Jurkat, Clone E6-1 (cell line): Measurements from ENCODE around the gene LPP.

Experiments used
- DNase-seq: peaks from one replicate; pipeline ENCODE4 v3.0.0-alpha.2; 2011; ENCODE audit warnings: low read depth, low spot score
- H3K4me3 ChIP-seq: 2 replicates; pipeline ENCODE4 v1.5.1; 2011; ENCODE audit warnings: mild to moderate bottlenecking, low read length, control low read depth, moderate library complexity

The LPP gene

DNA sequence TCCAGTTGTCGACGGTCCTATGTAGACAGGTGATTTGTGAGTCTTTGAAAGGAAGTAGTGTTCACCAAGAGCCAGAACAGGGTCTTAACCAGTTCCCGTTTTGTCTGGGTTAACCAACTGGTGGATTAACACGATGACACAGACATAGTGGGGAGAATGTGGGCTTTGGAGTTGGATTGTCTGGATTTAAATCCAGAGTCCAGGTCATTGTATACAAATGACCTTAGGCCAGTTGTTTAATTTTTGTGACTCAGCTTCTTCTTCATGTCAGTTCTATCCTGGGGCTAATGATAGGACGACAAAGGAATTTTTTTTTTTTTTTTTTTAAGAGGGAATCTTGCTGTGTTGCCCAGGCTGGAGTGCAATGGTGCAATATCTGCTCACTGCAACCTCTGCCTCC, 126.7 kb downstream of the LPP start:
- DNase-seq, result no peak
- no peak overlapping the region for H3K4me3 ChIP-seq

DNA sequence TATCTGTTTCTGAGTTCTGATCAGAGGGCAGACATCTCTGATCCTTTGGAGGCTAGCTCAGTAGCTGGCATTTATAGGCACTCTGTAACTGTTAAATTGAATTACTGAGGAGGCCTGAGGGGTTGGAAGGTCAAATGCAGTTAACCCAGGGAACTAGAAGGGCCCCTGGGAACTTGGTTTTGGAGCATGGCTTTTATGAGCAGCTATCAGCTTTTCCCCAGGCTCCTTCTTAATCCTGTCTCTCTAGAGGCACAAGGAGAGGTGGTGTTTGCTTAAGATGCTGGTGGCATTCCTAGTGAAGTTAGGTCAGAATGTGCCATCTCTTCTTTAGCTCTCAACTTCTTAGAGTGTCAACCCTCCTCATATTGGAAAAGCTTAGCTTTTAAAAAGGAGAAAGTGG, 128.9 kb downstream of the LPP start:
- H3K4me3 ChIP-seq, result no peak overlapping the region
- no peak for DNase-seq

DNA sequence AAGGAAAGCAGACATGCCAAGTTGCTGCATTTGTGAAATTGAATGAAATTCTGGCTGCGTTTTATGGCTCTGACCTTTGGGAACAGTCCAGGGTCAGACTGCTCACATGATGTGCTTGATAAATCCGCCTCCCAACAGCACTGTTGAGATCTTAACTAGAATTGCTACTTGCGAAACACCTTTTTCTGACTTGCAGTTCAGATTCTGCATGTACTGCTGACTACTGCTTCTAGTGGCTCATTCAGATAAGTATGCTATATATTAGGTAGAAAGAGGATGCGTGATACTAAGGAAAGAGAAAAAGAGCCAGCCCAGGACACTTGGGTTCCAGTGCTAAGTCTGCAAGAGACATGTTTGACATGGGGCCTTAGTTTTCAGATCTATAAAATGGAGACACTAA, 129.4 kb downstream of the LPP start:
- no peak overlapping the region for H3K4me3 ChIP-seq
- no peak for DNase-seq

DNA sequence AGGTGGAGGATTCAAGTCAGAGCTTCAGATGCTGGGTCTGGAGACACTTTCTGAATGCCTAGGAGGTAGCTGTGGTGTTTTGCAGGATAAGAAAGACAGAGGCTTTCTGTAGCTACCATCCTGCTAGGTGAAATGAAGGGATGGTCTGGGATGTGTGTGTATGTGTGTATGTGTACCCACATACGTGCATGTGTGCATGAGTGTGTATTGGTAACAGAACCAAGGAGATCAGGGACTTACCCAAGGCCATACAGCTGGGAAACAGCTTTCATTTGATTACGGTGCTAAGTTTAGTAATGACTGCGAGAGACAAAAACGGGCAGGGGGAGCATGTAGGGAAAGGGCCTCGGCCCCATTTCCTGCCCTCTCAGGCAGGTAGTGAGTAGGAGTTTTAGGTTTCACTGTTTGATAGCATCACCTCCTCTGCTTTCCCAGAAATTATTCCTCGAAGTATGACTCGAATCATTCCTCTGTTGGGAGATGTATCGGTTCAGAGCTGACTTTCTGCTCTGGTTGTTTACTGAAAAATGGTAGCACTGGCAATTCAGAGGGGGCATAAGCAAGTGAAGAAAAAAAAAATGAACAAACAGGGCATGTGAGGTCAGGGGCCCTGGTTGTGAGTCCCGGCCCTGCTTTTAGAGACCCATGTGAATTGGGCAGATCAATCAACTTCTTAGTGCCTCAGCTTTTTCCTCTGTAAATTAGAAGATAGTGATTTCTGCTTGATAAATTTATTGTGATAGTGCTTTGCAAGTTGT, 130.7 kb downstream of the LPP start:
- no peak for DNase-seq
- no peak overlapping the region for H3K4me3 ChIP-seq

DNA sequence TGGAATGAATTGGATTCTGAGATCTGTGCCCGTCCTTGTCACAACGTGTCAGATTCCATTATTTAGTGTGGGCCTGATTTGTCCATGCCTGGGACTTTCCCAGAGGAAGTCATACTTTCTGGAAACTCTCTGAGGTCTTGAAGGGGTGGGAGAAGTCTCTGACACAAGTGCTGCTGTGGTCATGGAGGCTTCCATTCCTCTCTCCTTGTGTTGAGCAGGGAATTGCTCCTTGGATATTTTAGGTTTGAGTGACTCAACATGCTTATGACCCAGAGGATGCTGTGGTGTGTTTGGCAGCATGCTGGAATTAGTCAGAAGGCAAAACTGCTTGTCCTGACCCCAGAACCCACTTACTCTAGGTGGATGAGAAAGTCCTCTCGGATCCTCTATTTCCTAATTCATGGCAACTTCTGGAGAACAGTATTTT, 132.1 kb downstream of the LPP start:
- H3K4me3 ChIP-seq, result no peak overlapping the region
- DNase-seq, result no peak

DNA sequence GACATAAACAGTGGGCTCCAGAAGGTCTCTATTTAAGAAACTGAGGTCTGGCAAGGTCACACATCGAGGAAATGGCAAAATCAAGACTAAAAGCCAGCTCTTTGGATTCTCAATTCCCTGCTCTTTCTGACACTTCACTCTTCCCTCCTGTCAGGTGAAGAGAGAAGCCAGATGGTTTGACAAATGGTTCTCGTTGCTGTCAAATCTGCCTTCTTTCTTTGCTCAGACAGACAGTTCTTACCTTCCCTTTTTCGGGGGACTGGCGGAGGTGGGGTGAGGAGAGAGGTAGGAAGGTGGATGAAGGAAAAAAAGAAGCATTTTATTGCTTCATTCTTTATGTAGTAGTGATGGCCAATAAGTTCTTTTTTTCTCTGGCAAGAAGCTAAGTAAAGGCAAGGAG, 133.4 kb downstream of the LPP start:
- no peak overlapping the region for H3K4me3 ChIP-seq
- DNase-seq, result no peak

DNA sequence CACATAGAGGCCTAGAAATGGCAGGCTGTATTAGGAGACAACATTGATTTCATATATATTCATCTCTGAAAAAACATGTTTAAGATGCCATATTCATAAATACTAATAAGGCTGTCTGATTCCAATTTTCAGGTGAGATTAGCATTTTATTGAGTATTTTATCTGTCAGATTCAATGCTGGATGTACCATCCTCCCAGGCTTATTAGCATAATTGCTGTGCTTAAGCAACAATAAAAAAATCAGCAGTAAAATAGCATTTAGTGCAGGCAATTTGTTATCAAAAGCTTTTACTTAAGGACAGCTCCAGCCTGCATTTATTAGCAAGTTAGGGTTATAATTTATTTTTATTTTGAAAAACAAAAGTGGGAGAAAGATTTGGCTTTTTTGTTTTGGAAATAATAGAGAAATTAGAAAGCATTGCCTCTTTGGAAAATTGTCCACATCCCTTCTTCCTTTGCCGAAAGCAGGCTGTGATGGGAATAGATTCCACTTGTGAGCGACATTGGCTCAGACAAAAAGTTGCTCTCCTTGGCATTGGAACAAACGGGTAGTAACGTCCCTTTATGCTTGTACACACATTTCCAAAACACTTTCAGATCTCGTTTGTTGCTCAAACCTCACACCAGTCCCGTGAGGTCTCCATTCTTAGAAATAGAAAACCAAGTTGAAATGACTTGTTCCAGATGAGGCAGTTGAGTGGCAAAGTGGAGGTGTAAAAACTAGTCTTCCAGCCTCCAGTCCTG, 134.0 kb downstream of the LPP start:
- no peak for DNase-seq
- H3K4me3 ChIP-seq, result no peak overlapping the region

DNA sequence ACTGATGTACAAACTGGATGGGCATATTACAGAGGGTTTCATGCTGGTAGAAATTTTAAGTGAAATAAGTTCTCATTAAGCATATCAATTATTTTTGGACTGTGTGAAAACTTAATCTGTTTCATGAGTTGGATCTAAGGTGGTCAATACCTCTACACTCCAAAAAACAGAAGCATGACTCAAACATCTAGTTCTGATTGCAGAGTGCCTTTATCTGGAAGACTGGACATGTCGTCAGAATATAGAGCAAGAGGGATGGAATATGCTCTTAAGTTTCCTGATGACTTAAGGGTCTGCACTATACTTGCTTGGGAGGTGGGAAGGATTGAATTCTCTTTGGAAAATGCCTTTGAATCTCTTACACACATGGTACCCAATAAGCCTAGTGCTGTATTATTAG, 138.3 kb downstream of the LPP start:
- no peak for DNase-seq

DNA sequence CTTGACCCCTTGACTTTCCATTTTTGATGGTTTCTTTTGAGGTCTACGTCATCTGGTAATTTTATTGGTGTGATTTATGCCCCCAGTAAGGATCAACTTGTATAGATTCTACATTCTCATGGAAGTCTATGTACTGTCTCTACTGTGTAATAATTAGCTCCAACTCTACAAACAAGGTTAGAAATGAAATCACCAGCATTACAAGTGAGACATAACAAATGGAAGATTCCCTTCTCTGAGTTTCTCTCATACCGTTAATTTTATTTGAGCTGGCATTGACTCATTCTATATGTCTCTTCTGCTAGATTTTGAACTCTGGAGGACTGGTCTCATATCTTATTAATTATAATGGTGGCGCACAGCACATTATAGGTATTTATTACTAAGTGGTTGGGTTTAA, 138.9 kb downstream of the LPP start:
- H3K4me3 ChIP-seq, result no peak overlapping the region
- DNase-seq, result no peak

More for the DNA sequence above, 138.3 kb downstream of the LPP start:
- H3K4me3 ChIP-seq, result no peak overlapping the region

DNA sequence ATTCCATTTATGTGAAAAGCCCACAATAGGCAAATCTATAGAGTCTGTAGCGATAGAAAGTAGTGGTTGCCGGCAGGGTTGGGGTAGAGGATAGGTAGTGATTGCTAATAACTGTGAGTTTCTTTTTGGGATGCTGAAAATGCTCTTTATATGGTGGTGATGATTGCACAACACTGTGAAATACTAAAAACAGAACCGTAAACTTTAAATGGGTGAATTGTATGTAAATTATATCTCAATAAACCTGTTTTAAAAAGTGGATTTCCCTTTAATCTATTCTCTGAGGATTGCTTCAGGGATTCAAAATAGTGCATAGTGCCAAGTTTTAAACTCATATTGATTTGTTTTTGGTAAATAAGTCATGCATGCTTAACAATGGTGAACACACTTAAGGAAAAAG, 140.2 kb downstream of the LPP start:
- DNase-seq, result no peak
- no peak overlapping the region for H3K4me3 ChIP-seq

DNA sequence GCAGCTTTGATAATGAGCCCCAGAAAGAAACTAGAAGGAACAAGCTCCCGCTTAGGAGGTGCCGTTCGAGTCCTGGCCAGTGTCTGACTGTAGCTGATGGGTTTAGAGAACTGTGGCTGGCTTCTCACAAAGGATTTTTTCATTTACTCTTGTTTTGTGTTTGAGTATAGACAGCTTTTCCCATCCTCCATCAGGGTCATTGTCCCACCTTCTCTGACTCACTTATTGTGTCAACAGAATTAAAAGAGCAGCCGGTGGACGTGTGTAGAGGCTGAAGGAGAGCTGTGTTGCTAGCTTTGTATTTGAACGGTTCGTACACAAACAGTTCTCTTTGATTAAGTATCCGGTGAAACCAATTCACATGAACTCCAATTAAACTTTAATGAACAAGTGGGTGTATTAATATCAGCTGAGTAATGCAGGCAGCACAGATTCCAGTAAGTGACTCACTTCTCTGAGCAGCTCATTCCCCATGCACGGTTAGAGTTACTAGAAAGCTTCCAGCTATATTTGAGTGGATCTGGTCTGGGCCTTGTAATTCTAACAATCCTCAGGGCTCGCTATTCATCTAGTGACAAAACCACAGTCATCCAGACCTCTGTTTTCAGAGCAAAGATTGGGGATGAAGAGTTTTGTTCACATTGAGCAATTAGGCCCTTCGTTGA, 141.0 kb downstream of the LPP start:
- DNase-seq, result no peak
- no peak overlapping the region for H3K4me3 ChIP-seq

DNA sequence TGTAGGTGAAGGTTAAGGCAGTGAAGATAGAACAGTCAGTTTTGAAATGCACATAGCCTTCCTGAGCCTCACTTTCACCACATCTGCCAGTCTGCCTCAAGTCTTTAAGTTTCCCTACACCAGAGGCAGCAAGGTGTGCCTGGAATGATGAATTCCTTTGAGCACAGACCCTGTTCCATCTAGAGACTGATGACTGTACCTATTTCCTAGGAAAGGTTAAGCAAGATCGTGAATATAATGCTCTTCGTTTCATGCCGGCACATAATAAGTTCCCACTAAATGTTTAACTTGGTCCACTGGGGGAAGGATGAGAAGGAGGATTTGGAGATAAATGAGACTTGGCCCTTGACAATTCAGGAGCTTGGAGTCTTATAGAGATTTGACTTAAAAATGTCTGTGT, 141.9 kb downstream of the LPP start:
- H3K4me3 ChIP-seq, result no peak overlapping the region
- DNase-seq, result no peak

DNA sequence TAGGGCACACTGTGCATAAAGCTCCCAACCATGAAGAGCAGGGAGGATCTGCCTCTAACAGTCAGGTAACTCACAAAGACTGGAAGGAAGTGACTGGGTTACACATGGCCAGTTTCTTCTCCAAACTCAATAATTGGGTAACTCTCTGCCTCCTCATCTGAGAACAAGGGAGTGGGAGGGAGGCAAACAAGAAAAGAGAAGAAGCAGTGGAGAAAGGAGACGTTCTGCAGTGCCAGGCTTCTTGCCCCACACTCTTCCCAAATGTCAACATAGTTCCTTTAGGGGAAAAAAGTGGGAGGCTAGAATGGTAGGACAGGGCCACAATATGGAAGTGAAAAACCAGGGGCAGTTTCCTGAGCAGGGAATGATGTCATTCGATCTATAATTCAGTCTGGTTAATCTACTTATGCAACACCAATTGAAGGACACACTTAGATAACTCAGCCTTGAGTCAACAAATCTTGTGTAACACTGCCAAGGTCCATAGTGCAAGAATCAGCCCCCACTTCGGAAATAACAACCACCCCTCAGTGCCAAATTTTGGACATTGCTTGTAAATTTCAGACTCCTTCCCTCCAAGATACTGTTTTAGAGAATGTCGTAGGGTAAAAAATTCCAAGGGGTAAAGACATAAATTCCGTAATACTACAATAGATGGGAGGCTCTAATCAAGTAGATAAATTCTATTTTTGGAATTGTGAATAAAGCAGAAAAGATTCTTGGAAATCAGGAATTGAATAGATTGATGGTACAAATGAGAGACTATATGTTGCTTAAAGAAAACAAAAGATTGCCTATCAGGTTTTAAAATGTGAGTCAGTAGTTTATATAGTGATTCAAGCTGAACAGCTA, 143.0 kb downstream of the LPP start:
- DNase-seq, result no peak
- H3K4me3 ChIP-seq, result no peak overlapping the region

DNA sequence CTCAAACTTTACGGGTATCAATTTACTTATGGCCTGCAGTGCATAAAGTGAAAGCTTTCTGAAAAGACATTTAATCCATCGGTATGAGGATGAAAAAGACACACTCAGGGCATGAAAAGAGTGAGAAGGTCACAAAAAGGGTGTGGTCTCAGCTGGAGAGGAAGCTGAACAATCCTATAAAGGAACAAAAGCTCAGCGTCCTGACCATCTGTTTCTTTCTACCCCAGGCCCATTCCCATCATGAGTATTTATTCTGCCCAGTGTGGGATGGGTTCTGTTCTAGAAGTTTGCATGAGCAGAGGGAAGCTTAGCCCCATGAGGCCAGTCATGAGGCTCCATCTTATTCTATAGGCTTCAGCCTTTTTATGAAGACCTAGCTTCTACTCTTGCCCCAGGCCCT, 144.6 kb downstream of the LPP start:
- no peak for DNase-seq

DNA sequence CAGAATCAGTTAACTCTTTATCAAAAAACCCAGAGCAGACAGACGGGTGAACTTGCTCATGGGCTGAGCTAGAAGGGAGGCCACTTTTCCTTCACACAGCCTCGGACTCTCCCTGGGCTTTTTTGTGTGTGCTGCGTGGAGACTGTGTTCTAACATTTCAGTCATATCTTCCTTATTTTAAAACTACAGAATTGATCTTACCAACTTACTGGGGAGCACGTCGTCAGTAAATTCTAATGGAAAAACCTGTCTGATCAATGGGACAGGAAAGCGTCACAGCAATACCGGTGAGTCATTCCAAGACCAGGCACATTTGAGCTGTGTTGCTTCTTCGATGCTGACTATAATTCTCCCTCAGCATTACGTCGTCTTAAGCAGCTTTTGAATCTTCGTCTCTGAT, 145.1 kb downstream of the LPP start:
- no peak for DNase-seq
- no peak overlapping the region for H3K4me3 ChIP-seq

More for the DNA sequence above, 144.6 kb downstream of the LPP start:
- H3K4me3 ChIP-seq, result no peak overlapping the region

DNA sequence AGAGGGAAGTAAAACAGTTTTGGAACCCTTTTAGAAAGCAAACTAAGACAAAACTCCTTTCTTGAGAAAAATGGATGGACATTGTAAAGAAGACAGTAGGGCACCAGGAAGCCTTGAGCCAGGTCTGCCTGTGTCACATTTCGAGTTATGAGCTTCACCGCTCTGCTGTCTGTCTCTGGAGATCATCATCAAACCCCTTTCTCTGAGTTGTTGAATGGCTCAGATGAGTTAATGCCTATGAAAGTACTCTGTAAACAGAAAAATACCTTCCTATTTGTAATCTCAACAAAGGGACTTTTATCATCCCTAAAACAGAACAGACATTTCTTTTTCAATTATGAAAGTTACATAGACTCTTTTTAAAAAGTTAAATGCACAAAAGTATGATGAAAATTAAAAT, 145.8 kb downstream of the LPP start:
- DNase-seq, result no peak

DNA sequence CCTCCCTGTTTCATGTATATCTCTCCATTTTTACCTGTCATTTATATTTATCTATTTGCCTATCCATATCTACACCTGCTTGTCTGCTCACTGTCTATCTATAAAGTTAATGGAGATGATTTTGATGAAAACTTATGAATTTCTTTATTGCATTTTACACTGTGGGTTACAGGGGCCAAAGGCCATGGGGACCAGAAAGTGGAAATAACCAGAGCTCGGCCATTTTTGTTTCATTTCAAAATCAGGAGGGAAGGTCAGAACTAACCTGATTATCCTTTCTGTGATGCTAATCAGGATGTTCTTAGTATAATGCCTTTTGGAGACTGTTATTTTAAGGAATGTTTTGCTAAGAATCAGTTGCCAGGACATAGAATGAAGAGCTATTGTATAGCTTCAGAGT, 147.2 kb downstream of the LPP start:
- H3K4me3 ChIP-seq, result no peak overlapping the region
- no peak for DNase-seq

More for the DNA sequence above, 145.8 kb downstream of the LPP start:
- H3K4me3 ChIP-seq, result no peak overlapping the region

DNA sequence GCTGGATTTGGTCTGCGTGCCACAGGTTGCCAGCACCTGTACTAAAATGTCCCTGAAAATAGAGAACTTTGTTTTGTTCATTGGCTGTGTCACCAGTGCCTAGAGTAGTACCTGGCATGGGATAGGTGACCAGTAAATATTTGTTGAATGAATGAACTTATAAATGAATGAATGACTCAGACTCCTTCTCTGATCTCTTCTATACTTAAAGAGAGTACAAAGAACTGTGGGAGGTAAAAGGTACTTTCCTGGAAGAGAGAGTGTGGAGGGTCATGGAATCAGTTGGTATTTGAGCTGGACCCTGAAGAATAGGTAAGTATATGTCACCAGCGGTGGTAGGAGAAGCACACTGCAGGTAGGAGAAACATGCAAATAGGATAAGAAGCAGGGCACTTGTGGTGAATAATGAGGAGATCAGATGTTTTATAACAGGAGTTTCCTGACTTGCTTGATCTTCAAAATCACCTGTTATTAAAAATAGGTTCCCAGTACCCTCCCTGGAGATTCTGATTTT, 149.4 kb downstream of the LPP start:
- H3K4me3 ChIP-seq, result no peak overlapping the region

DNA sequence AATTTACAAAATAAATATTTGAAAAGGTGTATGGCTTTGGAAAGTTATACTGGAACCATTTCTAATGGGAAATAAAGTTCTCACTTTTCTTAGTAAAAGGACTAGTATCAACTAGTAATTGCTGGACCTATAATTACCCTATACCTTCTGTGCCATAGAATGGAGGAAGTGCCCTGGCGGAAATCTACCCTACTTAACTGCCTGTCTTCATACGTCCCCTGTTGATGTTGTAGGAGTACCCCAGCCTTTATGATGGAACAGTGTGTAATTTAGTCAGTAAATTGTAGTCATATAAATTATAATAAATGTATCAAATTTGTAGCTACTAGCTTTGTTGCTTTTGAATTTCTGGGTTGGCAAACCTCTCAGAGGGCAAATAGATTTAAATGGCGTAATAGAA, 149.9 kb downstream of the LPP start:
- H3K4me3 ChIP-seq, result no peak overlapping the region
- DNase-seq, result no peak

More for the DNA sequence above, 149.4 kb downstream of the LPP start:
- DNase-seq, result no peak
